Adrenal gland (tissue), 12 donors: ENCODE results near the gene DUSP1. TPM values are rescaled to one million over a fixed set of nuclear protein-coding genes. Genes with fewer than 3 reads are reported as not detected.

ENCODE experiments used
- DNase-seq, 7 donors: peaks; one replicate each; pipeline ENCODE4 v3.0.0-alpha.2; 2019 to 2020
- H3K27ac ChIP-seq, 5 donors: fragments of 200-600 bp; sonication (generic) in 4 of 5; 1 replicate in 3 of 5; 2 replicates in 2 of 5; pipeline versions ENCODE4 v1.5.1 to v1.8.0; 2016 to 2020; ENCODE audit warnings: mild to moderate bottlenecking in 1 of 5
- H3K27me3 ChIP-seq: fragments of 200-600 bp; 2 replicates; pipeline ENCODE4 v1.8.0; 2021
- H3K36me3 ChIP-seq, 2 donors: fragments of 200-600 bp; replicated peaks in 1 of 2; 1 replicate in 1 of 2; 2 replicates in 1 of 2; pipeline versions ENCODE4 v1.5.1 to v1.8.0; 2018 to 2022
- H3K4me1 ChIP-seq, 2 donors: fragments of 200-600 bp; replicated peaks in 1 of 2; 1 replicate in 1 of 2; 2 replicates in 1 of 2; pipeline versions ENCODE4 v1.5.1 to v1.8.0; 2018 to 2021
- H3K4me3 ChIP-seq, 4 donors: fragments of 200-600 bp; sonication (generic) in 3 of 4; one replicate each; pipeline ENCODE4 v1.5.1; 2016 to 2018
- H3K9me3 ChIP-seq, 3 donors: fragments of 200-600 bp; sonication (generic) in 1 of 3; replicated peaks in 1 of 3; 1 replicate in 2 of 3; 2 replicates in 1 of 3; pipeline versions ENCODE4 v1.5.1 to v1.8.0; 2016 to 2021
- CTCF ChIP-seq, 6 experiments: fragments of 450-650 bp in 4 of 6; fragments of 200-600 bp in 2 of 6; sonication (generic) in 1 of 6; IDR thresholded peaks; 1 replicate in 5 of 6; 2 replicates in 1 of 6; pipeline versions ENCODE4 v1.5.1 to v1.8.0; 2016 to 2021; ENCODE audit warnings: antibody characterized with exemption in 6 of 6, mild to moderate bottlenecking in 2 of 6, moderate library complexity in 1 of 6
- POLR2A ChIP-seq, 2 donors: fragments of 450-650 bp; IDR thresholded peaks; one replicate each; pipeline ENCODE4 v1.6.1; 2017; ENCODE audit warnings: antibody characterized with exemption in 2 of 2, mild to moderate bottlenecking in 2 of 2, moderate library complexity in 1 of 2
- WGBS, 4 donors: extraction: QIAGEN DNeasy Blood & Tissue Kit in 2 of 4; methylation state at CpG; one replicate each; pipeline versions ENCODE4 v1.1.5 to v1.1.7; 2013 to 2017; 5-methylcytosine and 5-hydroxymethylcytosine counted together
- intact Hi-C, 2 donors: fragments of 100-400 bp; cut with DNase I; formaldehyde crosslinking; loops; one replicate each; pipeline versions ENCODE4 v1.14.1 to v1.15.0; 2022 to 2023
- polyA plus RNA-seq, 3 donors: library from polyadenylated mRNA; stranded (reverse); fragments of 200-250 nt in 2 of 3; fragments of 350-450 nt in 1 of 3; fragmentation: Illumina TruSeq in 1 of 3; extraction: RNeasy Lipid Tissue Mini Kit (QIAGEN cat#74804) in 1 of 3; gene quantifications; one replicate each; pipeline ENCODE4 v1.2.3, GENCODE V29; 2013 to 2014
- total RNA-seq, 9 donors: library from RNA; depleted of rRNA in 4 of 9; stranded (reverse); fragments of >200 nt in 4 of 9; fragments of 120-200 nt in 1 of 9; fragmentation: NEBNext Ultra II Directional in 1 of 9; extraction: Animal tissue kit (Norgen Biotek cat#: 25700) in 1 of 9; gene quantifications; one replicate each; pipeline versions ENCODE4 v1.1.0 to v1.2.4, GENCODE V29; 2013 to 2023
- donor health status: healthy with polysubstance abuse.
- donor health status: Bipolar disorder and iron deficiency.
- donor health status: DM: yes; HTN: yes; CAD: no.
- donor health status: DM: no; HTN: no; CAD: no.
- donor health status: DM: no; HTN: no; CAD: no.
- donor health status: DM: yes; HTN: yes; CAD: no.

DUSP1 gene
- total and polyA plus RNA-seq, 12 donors: 59.5 to 603 (median 260) TPM

GRCh38 chr5:172805018-172805683 is 34.2 kb upstream of the DUSP1 start:
- H3K9me3 ChIP-seq: no peaks in the 10 kb centered on the region
- H3K36me3 ChIP-seq: no peaks in the 10 kb centered on the region
- no peaks in the 10 kb centered on the region for H3K27me3 ChIP-seq
- no peak for DNase-seq
- peaks cover 7 to 16% of the 10 kb centered on the region in 2 donors for H3K4me1 ChIP-seq
- WGBS, 4 donors: 65 to 81% (median 68%) methylated on average over 3 of the region's 3 CpGs
- no peak for TF ChIP-seq POLR2A (IDR thresholded peaks at IDR 0.05)
- H3K4me3 ChIP-seq: no peak overlapping the region
- no peak overlapping the region for H3K27ac ChIP-seq
- intact Hi-C loops: no loop called here

- WGBS, 4 donors: 66 to 75% (median 71%) methylated on average over 4 of the region's 4 CpGs
- H3K27me3 ChIP-seq: no peaks in the 10 kb centered on the region
- no peaks in the 10 kb centered on the region for H3K36me3 ChIP-seq
- TF ChIP-seq CTCF (IDR thresholded peaks at IDR 0.05) (no peak), POLR2A (IDR thresholded peaks at IDR 0.05) (no peak)
- peak overlapping the region in 1 of 5 donors; percentile 91 for H3K27ac ChIP-seq
- H3K9me3 ChIP-seq: no peaks in the 10 kb centered on the region
- no peak overlapping the region for H3K4me3 ChIP-seq
- peak in 4 of 7 donors; percentile 52 to 75 (median 61) for DNase-seq
- peaks cover 18 to 38% of the 10 kb centered on the region in 2 donors for H3K4me1 ChIP-seq
- intact Hi-C loops: no loop called here
Measured at GRCh38 chr5:172802567-172803176, 31.7 kb upstream of the DUSP1 start.

GRCh38 chr5:172802112-172802511 is 31.1 kb upstream of the DUSP1 start:
- Histone ChIP-seq H3K9me3 (no peaks in the 10 kb centered on the region), H3K4me3 (no peak overlapping the region), H3K27me3 (no peaks in the 10 kb centered on the region), H3K4me1 (peaks cover 20 to 37% of the 10 kb centered on the region in 2 donors), H3K36me3 (no peaks in the 10 kb centered on the region), H3K27ac (peak overlapping the region in 1 of 5 donors; percentile 91)
- 91 to 100% (median 97%) methylated on average over 2 of the region's 2 CpGs for WGBS, 4 donors
- no peak for TF ChIP-seq CTCF (IDR thresholded peaks at IDR 0.05)
- no peak for TF ChIP-seq POLR2A (IDR thresholded peaks at IDR 0.05)
- DNase-seq: no peak
- intact Hi-C loops: no loop called here

GRCh38 chr5:172801179-172801671 is 30.2 kb upstream of the DUSP1 start:
- intact Hi-C loops: no loop called here
- Histone ChIP-seq H3K4me1 (peaks cover 16 to 33% of the 10 kb centered on the region in 2 donors), H3K27ac (peak overlapping the region in 4 of 5 donors; percentile 62 to 91 (median 76)), H3K36me3 (no peaks in the 10 kb centered on the region), H3K9me3 (no peaks in the 10 kb centered on the region), H3K27me3 (no peaks in the 10 kb centered on the region), H3K4me3 (no peak overlapping the region)
- DNase-seq: peak in 2 of 7 donors; percentile 48 to 60
- TF ChIP-seq CTCF (IDR thresholded peaks at IDR 0.05) (no peak), POLR2A (IDR thresholded peaks at IDR 0.05) (no peak)
- WGBS, 4 donors: 59 to 70% (median 62%) methylated on average over 4 of the region's 4 CpGs
